ENCODE measurements around the gene CFAP97D2. TPM values are rescaled to one million over a fixed set of nuclear protein-coding genes. Genes with fewer than 3 reads are reported as not detected.

Gene CFAP97D2
- polyA plus RNA-seq, 1 of the 3 experiments (the other 2 are of a cell fraction), result not detected

DNA sequence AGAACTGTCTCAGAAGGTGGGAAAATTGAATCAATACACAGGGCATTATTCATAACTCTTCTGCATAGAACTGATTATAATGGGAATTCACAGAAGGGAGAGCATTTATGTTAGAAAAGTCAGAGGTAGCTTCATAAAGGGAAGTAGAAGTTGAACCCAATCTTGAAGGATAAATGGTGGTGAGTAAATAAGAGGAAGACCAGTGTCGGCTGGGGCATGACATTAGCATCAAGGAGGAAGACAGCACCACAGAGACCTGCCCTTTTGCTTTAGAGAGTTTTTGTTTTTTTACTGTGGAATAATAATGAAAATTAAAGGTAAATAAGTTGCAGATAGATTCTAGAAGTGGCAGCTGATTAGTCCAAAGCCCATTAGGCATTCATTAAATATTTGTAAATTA lies 77.5 kb downstream of the CFAP97D2 start:
- CTCF ChIA-PET, result no interaction called here
- Histone ChIP-seq H3K9me2 (no peaks in the 10 kb centered on the region), H3K36me3 (replicated peaks in 1 of 2; ENCODE audit: control insufficient read depth in 1 of 2, insufficient read depth in 2 of 2, low read length in 1 of 2) (peaks cover 83 to 89% of the 10 kb centered on the region in 2 experiments)

DNA sequence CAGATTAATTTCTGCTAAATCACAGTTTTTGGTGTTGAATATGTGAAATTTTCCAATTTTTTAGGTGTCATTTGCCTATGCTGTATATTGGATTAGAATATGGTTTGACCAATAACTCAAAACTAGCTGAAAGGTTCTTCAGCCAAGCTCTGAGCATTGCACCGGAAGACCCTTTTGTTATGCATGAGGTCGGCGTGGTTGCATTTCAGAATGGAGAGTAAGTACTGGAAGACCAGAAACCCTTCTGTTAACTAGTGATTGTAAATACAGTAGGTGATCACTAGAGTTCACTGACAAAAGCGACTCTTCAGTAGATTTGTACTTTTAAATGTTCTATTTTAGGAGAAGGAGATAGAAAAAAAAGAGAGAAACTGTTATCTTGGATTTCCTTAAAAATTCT lies 78.0 kb downstream of the CFAP97D2 start:
- H3K9ac ChIP-seq, result no peak overlapping the region
- H3K4me2 ChIP-seq, result no peak overlapping the region
- peaks cover 24% of the 10 kb centered on the region for H3F3A ChIP-seq (replicated peaks; ENCODE audit: insufficient read depth)
- WGBS (ENCODE audit: low lambda C conversion rate), result 100% methylated on average over 4 of the region's 4 CpGs
- no peak for DNase-seq
- no peak for TF ChIP-seq JUND (IDR thresholded peaks at IDR 0.05)
- no peak for TF ChIP-seq FOXM1 (IDR thresholded peaks at IDR 0.05; ENCODE audit: low read depth)
- TF ChIP-seq PBX3 (IDR thresholded peaks at IDR 0.05), result no peak
- no peak for TF ChIP-seq EZH2phosphoT487 (IDR thresholded peaks at IDR 0.05; ENCODE audit: borderline replicate concordance, low read depth)
- H3K9me2 ChIP-seq, result no peaks in the 10 kb centered on the region
- ChIA-PET CTCF (interaction anchor here (1.1 to 1.3 kb wide), 2 partner anchors 11 to 12 kb away, joined by 3 to 4 read pairs; no protein-coding TSS in a partner anchor), POLR2A (no interaction called here)
- no peaks in the 10 kb centered on the region for H3K9me3 ChIP-seq
- no peaks in the 10 kb centered on the region for H3K27me3 ChIP-seq (ENCODE audit: insufficient read depth)
- H4K20me1 ChIP-seq (ENCODE audit: insufficient read depth), result no peaks in the 10 kb centered on the region
- H2AFZ ChIP-seq (ENCODE audit: low read depth), result no peak overlapping the region
- no peak overlapping the region for H3K27ac ChIP-seq (ENCODE audit: low read depth in 2 of 2, low read length in 1 of 2)
- H3K36me3 ChIP-seq (replicated peaks in 1 of 2; ENCODE audit: control insufficient read depth in 1 of 2, insufficient read depth in 2 of 2, low read length in 1 of 2), result peaks cover 84 to 90% of the 10 kb centered on the region in 2 experiments
- H3K79me2 ChIP-seq (ENCODE audit: insufficient read depth), result peaks cover 20% of the 10 kb centered on the region; the same call in 1 of the 2 replicates
- no peak overlapping the region for H3K4me3 ChIP-seq (ENCODE audit: low read depth in 2 of 2, low read length in 1 of 2)
- no peaks in the 10 kb centered on the region for H3K4me1 ChIP-seq (ENCODE audit: control insufficient read depth in 1 of 2, insufficient read depth in 2 of 2, low read depth in 1 of 2, low read length in 1 of 2)

More for the DNA sequence above, 77.5 kb downstream of the CFAP97D2 start:
- TF ChIP-seq JUND (IDR thresholded peaks at IDR 0.05), result no peak
- TF ChIP-seq SIN3A (IDR thresholded peaks at IDR 0.05; ENCODE audit: borderline replicate concordance, low read depth, low read length), result no peak
- TF ChIP-seq POLR2AphosphoS5 (IDR thresholded peaks at IDR 0.05; ENCODE audit: low read depth, low read length), result no peak
- TF ChIP-seq CTCF (IDR thresholded peaks at IDR 0.05), result no peak
- no peak for TF ChIP-seq EZH2phosphoT487 (IDR thresholded peaks at IDR 0.05; ENCODE audit: borderline replicate concordance, low read depth)
- TF ChIP-seq MAX (IDR thresholded peaks at IDR 0.05; ENCODE audit: low read depth), result no peak
- no peak for TF ChIP-seq MXI1 (IDR thresholded peaks at IDR 0.05; ENCODE audit: low read depth, low read length)
- H3F3A ChIP-seq (replicated peaks; ENCODE audit: insufficient read depth), result peaks cover 19% of the 10 kb centered on the region
- H4K20me1 ChIP-seq (ENCODE audit: insufficient read depth), result no peaks in the 10 kb centered on the region
- no peak overlapping the region for H2AFZ ChIP-seq (ENCODE audit: low read depth)
- no peaks in the 10 kb centered on the region for H3K4me1 ChIP-seq (ENCODE audit: control insufficient read depth in 1 of 2, insufficient read depth in 2 of 2, low read depth in 1 of 2, low read length in 1 of 2)
- H3K79me2 ChIP-seq (ENCODE audit: insufficient read depth), result peaks cover 20% of the 10 kb centered on the region; the same call in 1 of the 2 replicates
- no peaks in the 10 kb centered on the region for H3K27me3 ChIP-seq (ENCODE audit: insufficient read depth)
- POLR2A ChIA-PET, result no interaction called here
- H3K9ac ChIP-seq, result no peak overlapping the region
- no peaks in the 10 kb centered on the region for H3K9me3 ChIP-seq
- WGBS (ENCODE audit: low lambda C conversion rate), result 100% methylated on average over 1 of the region's 1 CpG
- no peak overlapping the region for H3K4me2 ChIP-seq
- no peak for DNase-seq
- no peak overlapping the region for H3K27ac ChIP-seq (ENCODE audit: low read depth in 2 of 2, low read length in 1 of 2)
- no peak overlapping the region for H3K4me3 ChIP-seq (ENCODE audit: low read depth in 2 of 2, low read length in 1 of 2)
